Measurements from ENCODE around the gene KRTAP5-2. TPM values are rescaled to one million over a fixed set of nuclear protein-coding genes. Genes with fewer than 3 reads are reported as not detected.
A peak's percentile ranks its signal among the peaks of the same experiment; 100 is the strongest.

The KRTAP5-2 gene
- total RNA-seq, 4 donors from 2014 or later, result not detected

- peaks cover 31 to 55% (median 42%) of the 10 kb centered on the region in 4 donors for H3K4me1 ChIP-seq
- no peak for TF ChIP-seq CTCF (IDR thresholded peaks at IDR 0.05)
- TF ChIP-seq POLR2A (IDR thresholded peaks at IDR 0.05), result no peak
- TF ChIP-seq EP300 (IDR thresholded peaks at IDR 0.05; ENCODE audit: low read depth), result no peak
- H3K27ac ChIP-seq, result no peak overlapping the region
- in situ Hi-C loops (cut with MboI; ENCODE audit: low pct_ligation_motif_present in 1 of 4, low pct_unique_long_range_greater_than_20kb in 1 of 4, low sequenced_read_pairs in 3 of 4) (no loop called here), intact Hi-C loops (cut with DNase I; ENCODE audit: low total_unique reads) (loop anchor here (10.0 kb wide), 1 partner anchor 822 kb away; no protein-coding TSS in a partner anchor)
- no peak for DNase-seq
- peaks cover 0 to under 1% (median 0%) of the 10 kb centered on the region in 4 donors for H3K36me3 ChIP-seq
- H3K4me3 ChIP-seq, result no peak overlapping the region
- 92% methylated on average over 12 of the region's 14 CpGs; no CpG with 5 or more reads in 1 of the 2 donors for WGBS, 2 donors (ENCODE audit: low coverage in 1 of 2)
- no peaks in the 10 kb centered on the region for H3K9me3 ChIP-seq
- H3K27me3 ChIP-seq, result no peaks in the 10 kb centered on the region
Observed at GRCh38 chr11:1562469-1563148, 35.5 kb downstream of the KRTAP5-2 start.

- no peak overlapping the region for H3K4me3 ChIP-seq
- H3K9me3 ChIP-seq, result no peaks in the 10 kb centered on the region
- H3K27me3 ChIP-seq, result no peaks in the 10 kb centered on the region
- H3K4me1 ChIP-seq, result peaks cover 31 to 54% (median 43%) of the 10 kb centered on the region in 4 donors
- WGBS, 2 donors (ENCODE audit: low coverage in 1 of 2), result 52% methylated on average over 5 of the region's 5 CpGs; no CpG with 5 or more reads in 1 of the 2 donors
- in situ Hi-C loops (cut with MboI; ENCODE audit: low pct_ligation_motif_present in 1 of 4, low pct_unique_long_range_greater_than_20kb in 1 of 4, low sequenced_read_pairs in 3 of 4), result no loop called here
- no peak overlapping the region for H3K27ac ChIP-seq
- DNase-seq, result no peak
- intact Hi-C loops (cut with DNase I; ENCODE audit: low total_unique reads), result loop anchor here (10.0 kb wide), 1 partner anchor 823 kb away; no protein-coding TSS in a partner anchor
- TF ChIP-seq EP300 (IDR thresholded peaks at IDR 0.05; ENCODE audit: low read depth) (no peak), CTCF (IDR thresholded peaks at IDR 0.05) (no peak), POLR2A (IDR thresholded peaks at IDR 0.05) (no peak), POLR2AphosphoS5 (IDR thresholded peaks at IDR 0.05) (no peak)
- H3K36me3 ChIP-seq, result peaks cover 0 to 6% (median 0%) of the 10 kb centered on the region in 4 donors
Observed at GRCh38 chr11:1561955-1562354, 36.1 kb downstream of the KRTAP5-2 start.

GRCh38 chr11:1561266-1561665 is 36.8 kb downstream of the KRTAP5-2 start:
- H3K4me1 ChIP-seq, result peaks cover 31 to 47% (median 43%) of the 10 kb centered on the region in 4 donors
- peaks cover 0 to 6% (median 0%) of the 10 kb centered on the region in 4 donors for H3K36me3 ChIP-seq
- H3K9me3 ChIP-seq, result no peaks in the 10 kb centered on the region
- peak overlapping the region in 2 of 4 donors; percentile 90 to 91 for H3K27ac ChIP-seq
- WGBS, 2 donors (ENCODE audit: low coverage in 1 of 2), result 91% methylated on average over 17 of the region's 17 CpGs; no CpG with 5 or more reads in 1 of the 2 donors
- TF ChIP-seq EP300 (IDR thresholded peaks at IDR 0.05; ENCODE audit: low read depth) (no peak), POLR2A (IDR thresholded peaks at IDR 0.05) (no peak), CTCF (IDR thresholded peaks at IDR 0.05) (no peak), POLR2AphosphoS5 (IDR thresholded peaks at IDR 0.05) (no peak)
- in situ Hi-C loops (cut with MboI; ENCODE audit: low pct_ligation_motif_present in 1 of 4, low pct_unique_long_range_greater_than_20kb in 1 of 4, low sequenced_read_pairs in 3 of 4), result no loop called here
- intact Hi-C loops (cut with DNase I; ENCODE audit: low total_unique reads), result loop anchor here (10.0 kb wide), 1 partner anchor 824 kb away; no protein-coding TSS in a partner anchor
- DNase-seq, result peak; percentile 8
- no peak overlapping the region for H3K4me3 ChIP-seq
- no peaks in the 10 kb centered on the region for H3K27me3 ChIP-seq

GRCh38 chr11:1560649-1561251 is 37.3 kb downstream of the KRTAP5-2 start:
- intact Hi-C loops (cut with DNase I; ENCODE audit: low total_unique reads), result loop anchor here (10.0 kb wide), 1 partner anchor 824 kb away; no protein-coding TSS in a partner anchor
- WGBS, 2 donors (ENCODE audit: low coverage in 1 of 2), result 82% methylated on average over 8 of the region's 8 CpGs; no CpG with 5 or more reads in 1 of the 2 donors

More at GRCh38 chr11:1560649-1561251, 37.3 kb downstream of the KRTAP5-2 start:
- no peak for TF ChIP-seq POLR2A (IDR thresholded peaks at IDR 0.05)
- TF ChIP-seq POLR2AphosphoS5 (IDR thresholded peaks at IDR 0.05), result no peak
- TF ChIP-seq EP300 (IDR thresholded peaks at IDR 0.05; ENCODE audit: low read depth), result no peak
- TF ChIP-seq CTCF (IDR thresholded peaks at IDR 0.05), result no peak
- H3K4me3 ChIP-seq, result no peak overlapping the region
- peak overlapping the region; percentile 84 to 98 (median 90) for H3K27ac ChIP-seq
- H3K27me3 ChIP-seq, result no peaks in the 10 kb centered on the region
- H3K4me1 ChIP-seq, result peaks cover 31 to 47% (median 43%) of the 10 kb centered on the region in 4 donors
- H3K36me3 ChIP-seq, result peaks cover 0 to 6% (median 0%) of the 10 kb centered on the region in 4 donors
- no peaks in the 10 kb centered on the region for H3K9me3 ChIP-seq
- in situ Hi-C loops (cut with MboI; ENCODE audit: low pct_ligation_motif_present in 1 of 4, low pct_unique_long_range_greater_than_20kb in 1 of 4, low sequenced_read_pairs in 3 of 4), result no loop called here
- no peak for DNase-seq
